ENCODE measurements around the gene PRKCQ.
A peak's percentile ranks its signal among the peaks of the same experiment; 100 is the strongest.
"Not testable (repeated sequence)": the region's sequence is repeated elsewhere in the genome, so short reads cannot be mapped to it uniquely, and the experiment has no call there.

The PRKCQ gene

GRCh38 chr10:6593241-6593671 lies 13.2 kb upstream of the PRKCQ start:
- no peak for DNase-seq

DNA sequence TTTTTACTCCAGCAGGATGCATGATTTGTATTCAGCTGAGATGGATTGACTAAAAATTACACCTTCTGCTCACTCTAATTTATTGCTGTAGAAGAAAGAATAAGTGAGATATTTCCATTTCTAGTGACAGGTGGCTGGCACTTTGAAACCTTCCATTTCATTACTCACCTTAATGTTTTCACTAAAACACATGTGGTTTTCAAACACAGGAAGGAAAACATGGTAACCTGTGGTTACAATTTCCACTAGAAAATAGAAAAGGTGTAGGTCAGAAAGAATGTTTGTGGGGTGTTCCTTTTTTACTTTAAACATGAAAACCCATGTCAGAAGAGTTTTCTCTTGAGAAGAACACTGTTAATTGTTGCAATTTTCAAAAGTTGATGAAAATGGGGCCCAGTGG lies 12.0 kb upstream of the PRKCQ start:
- no peak for DNase-seq

DNA sequence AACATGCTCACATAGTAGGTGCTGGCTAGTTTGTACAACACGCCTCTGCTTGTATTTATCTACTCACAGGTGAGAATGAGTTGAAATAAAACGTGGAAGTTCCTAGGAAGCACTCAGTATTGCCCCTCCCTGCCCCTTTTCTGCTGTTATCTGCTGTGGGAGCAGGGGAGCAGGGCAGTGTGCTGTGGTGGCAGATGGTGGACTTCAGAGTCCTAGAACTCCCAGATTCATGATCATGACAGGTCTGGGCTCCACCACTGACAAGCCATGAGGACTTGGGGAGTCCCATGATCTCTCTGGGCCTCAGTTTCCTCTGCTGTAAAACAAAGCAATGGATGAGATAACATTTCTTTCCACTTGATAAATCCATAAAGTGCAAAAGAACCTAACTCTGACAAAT lies 11.6 kb upstream of the PRKCQ start:
- DNase-seq: no peak

- no peak for DNase-seq
Measured at GRCh38 chr10:6590100-6590499, 10.0 kb upstream of the PRKCQ start.

DNA sequence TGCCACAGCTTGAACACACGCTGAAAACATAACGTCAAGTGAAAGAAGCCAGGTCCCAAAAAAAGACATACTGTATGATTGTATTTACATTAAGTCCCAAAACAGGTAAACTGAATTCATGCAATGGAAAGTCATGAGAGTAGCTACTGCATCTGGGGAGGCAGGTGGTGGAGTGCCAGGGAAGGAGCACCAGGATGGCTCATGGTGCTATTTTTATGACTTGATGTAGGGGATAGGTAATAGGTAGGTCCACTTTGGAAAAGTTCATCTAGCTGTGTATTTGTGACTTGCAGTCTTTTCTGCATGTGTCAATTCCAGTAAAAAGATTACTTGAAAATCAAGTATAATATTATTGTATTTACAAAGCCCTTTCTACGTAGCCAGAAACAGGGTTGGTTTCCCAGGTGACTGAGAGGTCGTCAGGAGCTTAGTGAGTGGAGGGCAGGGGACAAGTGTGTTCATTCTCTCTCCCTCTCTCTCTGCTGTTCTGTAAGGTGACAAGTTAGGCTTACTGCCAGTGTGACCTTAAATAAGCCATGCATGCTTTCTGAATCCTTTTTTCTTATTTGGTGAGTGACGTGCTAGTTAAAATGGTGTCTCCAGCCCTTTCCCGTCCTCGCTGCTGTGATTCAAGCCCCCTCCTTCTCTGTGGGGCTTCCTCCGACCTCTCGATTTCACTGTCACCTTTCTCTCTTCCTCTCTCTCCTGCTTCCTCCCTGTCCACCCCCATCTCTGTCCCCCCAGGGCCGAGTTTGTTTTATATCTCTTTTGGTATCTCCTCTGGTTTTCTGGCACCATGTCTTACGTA lies 9.4 kb upstream of the PRKCQ start:
- no peak for DNase-seq

DNA sequence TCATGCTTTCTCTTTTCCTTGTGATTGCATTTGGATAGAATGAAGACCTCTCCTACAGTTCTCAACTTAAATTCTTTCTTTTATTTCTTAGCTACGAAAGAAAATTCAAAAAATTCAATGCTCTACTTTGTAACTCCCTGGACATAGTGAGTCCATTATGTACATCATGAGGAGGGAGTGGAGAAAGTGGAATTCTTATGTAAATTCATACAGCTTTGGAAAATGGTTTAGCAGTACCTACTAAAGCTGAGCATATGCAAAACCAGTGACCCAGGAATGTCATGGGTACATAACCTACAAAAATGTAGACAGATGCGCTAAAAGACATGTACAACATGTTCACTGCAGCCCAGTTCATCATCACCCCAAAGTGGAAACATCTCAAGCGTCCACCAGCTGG lies 8.8 kb upstream of the PRKCQ start:
- no peak for DNase-seq

DNA sequence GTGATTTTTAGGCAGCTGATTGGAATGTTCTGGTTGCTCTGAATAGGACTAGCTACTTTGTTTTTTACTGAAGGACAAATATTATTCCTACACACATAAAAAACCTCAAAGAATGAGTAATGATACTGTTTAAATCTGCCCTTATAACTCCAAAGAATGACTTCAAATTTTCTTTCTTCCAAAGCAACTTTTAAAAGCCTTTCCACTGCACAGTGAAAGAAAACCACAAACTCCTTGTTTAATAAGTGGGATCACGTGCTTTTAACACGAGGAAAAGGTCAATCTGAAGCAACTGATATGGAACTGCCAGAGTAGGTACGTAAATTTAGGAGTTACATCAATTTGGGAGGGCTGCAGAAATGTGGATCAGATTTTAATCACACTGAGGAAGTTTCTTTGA lies 8.0 kb upstream of the PRKCQ start:
- DNase-seq: no peak

DNA sequence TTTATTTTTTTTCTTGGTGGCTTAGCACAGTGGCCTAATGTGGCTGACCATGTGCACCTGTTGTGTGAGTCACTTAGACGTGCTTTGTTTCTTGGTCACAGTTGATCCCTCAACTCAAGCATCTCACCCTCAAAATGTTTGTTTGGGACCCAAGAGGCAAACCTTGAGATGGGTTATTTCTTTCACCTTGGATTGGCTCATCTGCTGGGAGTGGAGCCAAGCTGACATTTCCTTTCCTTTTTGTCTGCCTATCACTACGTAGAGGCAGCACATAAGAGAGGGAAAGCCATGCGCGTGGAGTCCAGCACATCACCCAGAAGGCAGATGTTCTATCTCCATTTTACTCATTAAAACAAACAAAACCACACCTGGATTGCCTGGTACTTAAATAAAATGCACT lies 6.4 kb upstream of the PRKCQ start:
- DNase-seq: no peak

DNA sequence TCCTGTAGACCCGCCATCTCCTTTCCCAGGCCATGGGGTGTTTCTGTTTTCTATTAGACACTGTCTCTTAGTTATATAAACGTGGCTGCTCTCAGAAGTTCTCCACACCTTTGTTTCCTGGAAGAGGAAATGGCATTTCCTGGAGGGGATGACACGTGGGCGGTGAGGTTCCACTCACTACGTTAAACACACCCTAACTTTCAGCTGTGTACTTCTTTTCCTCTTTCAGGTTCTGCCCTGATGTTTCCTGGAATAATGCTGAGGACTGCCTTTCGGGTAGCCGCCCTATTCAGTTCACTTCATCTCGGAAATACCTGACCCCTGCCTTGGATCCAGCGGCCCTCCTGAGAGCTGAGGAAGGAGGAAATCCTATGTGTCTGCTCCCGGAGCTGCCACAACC lies 3.4 kb upstream of the PRKCQ start:
- peak; percentile 58 for DNase-seq

DNA sequence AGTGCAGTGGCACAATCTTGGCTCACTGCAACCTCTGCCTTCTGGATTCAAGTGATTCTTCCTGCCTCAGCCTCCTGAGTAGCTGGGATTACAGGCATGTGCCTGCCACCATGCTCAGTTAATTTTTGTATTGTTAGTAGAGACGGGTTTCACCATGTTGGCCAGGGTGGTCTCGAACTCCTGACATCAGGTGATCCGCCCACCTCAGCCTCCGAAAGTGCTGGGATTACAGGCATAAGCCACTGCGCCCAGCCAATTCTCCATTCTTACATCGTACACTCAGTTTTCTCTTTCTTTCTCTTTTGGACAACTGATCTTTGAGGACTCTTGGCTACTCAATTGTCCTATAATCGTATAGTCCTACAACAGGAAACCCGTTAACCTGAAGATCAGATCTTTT lies 2.8 kb upstream of the PRKCQ start:
- DNase-seq: not testable (repeated sequence)

DNA sequence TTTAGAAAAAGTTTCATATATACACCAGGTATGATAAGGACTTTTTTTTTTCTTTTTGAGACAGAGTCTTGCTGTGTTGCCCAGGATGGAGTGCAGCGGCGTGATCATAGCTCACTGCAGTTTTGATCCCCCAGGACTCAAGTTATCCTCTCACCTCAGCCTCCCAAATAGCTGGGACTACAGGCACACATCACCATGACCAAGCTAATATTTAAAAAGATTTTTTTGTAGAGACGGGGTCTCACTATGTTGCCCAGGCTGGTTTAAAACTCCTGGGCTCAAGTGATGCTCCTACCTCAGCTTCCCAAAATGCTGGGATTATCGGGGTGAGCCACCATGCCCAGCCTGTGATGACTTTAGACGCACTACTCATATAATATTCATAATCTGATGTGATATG lies 2.2 kb upstream of the PRKCQ start:
- DNase-seq: no peak

- no peak for DNase-seq
Measured at GRCh38 chr10:6581778-6582228, 1.7 kb upstream of the PRKCQ start.

GRCh38 chr10:6581223-6581622 lies 1.1 kb upstream of the PRKCQ start:
- DNase-seq: not testable (repeated sequence)

DNA sequence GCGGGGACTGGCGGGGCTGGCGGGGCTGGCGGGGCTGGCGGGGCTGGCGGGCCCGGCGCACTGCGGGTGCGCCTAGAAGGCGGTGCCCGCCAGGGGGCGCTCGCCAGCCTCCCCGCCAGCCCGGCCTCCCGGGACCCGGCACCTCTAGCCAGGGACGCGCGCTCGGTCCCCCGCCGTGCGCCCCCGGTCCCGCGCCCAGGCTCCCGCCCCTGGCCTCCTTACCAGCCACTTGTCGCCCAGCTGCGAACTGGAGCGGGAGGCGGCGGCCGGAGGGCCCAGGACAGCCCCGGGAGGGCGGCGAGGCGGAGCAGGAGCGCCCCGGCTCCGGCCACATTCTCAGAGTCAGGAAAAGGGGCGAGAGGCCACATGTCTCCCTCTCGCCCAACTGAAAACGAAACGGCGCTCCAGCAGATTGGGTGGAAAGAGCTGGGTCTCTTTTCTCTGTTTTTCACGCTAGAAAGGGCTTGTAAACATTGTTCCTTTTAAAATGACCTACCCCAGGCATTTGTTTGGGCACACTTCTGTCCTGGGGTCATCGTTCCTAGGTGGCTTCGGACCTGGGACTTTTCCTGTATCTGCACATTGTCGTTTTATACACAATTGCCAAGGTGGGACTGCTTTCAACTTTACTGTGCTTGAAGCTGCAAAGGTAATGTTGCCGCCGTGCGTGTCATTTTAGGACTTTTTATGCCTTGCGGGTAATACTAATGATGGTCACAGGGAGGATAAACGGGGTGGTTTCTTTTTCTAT lies 378 bp upstream of the PRKCQ start:
- DNase-seq: peak; percentile 85

DNA sequence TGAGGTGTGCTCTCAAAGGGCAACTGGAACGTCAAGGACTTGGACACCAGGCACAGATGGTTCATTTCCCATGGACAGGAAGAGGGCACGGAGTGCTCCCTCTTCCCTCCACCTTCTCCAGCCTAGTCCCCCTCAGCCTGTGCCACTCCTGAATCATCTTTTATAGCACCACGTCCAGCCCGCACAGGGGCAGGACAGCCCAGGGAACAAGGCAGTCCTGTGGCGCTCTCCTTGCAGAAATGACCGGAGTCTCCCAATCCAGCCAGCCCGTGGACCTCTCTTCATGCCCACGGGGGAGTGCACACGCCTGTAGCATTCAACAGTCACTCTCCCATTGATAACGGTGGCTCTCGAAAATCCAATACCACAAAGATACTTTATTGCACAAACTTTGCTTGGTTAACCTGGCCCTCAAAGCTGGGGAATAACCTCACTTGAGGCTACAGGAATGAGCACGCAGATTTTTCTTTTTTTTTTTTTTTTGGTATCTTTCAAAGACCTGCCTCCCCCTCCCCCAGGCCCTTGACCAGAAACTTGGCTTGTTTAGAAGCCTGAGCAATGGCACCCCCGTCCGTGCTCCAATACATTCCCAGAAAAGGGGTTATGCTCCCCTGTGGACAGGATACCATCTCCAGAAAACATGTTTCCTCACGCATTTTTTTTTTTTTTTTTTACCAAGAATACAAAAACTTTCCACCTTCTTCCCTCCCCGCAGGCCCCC lies 733 bp downstream of the PRKCQ start:
- DNase-seq: no peak

DNA sequence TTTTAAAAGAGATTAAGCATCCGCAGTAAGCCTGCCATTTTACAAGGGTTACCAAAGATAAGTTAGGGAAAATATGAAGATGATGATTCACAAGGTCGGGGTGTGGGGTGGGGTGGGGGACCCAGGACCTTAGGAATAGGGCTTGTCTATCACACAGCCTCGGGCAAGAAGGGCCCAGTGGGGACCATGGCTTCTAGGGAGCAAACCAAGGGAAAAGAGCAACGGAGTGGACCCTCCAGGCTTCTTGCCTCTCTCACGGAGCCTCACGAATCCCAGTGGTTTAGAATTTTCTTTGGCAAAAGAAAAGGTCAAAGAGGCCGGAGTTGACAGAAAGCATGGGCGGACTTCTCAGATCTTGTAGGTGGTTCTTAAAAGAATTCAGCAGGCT lies 1.3 kb downstream of the PRKCQ start:
- DNase-seq: no peak

DNA sequence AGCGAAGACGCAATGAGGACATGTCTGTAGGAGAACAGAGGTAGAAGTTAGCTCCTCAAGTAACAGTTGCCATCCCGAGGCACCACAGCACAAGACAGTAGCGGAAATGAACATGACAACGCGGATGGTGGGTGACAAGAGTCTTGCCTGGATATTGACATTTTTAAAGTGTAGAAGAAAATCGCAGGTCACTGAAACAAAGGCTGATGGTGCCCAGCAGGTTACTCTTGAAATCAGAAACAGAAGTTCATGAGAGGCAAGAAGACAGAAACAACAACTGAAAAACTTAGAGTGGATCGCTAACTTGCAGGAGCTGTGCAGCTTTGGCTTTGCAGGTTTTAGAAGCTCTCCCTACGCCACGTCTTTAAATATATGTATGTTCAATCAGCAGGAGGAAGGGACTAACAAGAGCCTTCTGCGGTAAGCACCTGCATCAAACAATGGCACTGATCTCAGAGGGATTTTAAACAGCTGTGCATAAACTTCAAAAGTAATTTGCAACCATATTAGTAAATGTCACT lies 1.8 kb downstream of the PRKCQ start:
- peak; percentile 33 for DNase-seq

- no peak for DNase-seq
Measured at GRCh38 chr10:6576326-6576725, 3.8 kb downstream of the PRKCQ start.

DNA sequence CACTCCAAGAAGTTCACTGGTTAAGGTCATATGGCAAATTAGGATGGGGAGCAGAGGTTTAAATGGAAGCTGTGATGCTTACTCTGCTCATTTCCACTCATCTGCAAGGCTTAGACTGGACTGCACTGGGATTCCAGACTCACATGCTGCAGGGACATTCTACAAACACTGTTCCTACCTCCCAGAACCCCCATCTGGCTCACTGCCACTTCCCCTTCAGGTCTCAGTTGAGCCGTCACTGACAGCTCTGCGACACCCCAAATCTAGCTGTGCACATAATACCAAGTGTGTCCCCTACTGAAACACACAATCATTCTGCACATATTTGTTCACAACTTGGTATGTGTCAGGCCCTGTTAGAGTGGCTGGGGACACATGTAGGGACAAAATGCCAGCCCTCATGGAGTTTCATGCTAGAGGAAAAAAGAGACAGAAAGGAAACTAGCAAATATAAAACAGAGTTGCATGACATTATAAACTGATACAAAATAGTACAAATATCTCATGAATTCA lies 5.4 kb downstream of the PRKCQ start:
- no peak for DNase-seq

DNA sequence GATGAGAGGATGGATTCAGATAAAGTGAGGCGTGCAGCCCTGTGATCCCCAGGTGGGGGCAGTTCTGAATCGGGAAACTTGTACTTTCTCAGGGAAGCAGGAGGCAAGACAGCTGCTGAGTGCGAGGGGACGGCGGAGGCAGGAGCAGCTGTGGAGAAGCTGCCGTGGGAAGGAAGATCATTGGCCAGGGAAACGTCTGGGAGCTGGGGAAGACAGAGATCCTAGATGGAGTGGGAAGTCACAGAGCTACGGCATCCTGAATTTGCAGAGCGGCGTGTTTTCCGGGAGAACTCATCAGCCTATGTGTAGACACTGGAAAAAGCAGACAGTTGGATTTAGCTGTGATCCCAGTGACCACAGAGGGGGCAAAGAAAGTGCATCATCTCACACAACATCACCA lies 9.2 kb downstream of the PRKCQ start:
- no peak for DNase-seq

DNA sequence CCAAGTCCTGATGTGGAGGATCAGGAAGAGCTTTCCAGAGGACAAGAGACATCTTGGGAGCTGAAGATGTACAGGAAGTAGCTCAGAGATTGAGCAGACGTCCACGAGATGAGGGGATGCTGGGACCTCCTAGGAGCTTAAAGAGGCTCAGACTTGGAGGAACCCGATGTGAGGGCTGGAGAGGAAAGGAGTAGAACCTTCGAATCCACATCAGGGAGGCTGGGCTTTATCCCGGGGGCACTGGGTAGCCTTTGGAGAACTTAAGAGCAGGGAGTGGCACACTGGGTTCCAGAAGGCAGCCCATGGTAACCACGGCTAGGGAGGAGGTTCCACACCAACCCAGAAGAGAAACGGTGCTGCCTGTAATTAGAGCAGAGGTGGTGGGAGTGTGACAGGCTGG lies 10.8 kb downstream of the PRKCQ start:
- no peak for DNase-seq

GRCh38 chr10:6567884-6568283 lies 12.2 kb downstream of the PRKCQ start:
- DNase-seq: no peak

DNA sequence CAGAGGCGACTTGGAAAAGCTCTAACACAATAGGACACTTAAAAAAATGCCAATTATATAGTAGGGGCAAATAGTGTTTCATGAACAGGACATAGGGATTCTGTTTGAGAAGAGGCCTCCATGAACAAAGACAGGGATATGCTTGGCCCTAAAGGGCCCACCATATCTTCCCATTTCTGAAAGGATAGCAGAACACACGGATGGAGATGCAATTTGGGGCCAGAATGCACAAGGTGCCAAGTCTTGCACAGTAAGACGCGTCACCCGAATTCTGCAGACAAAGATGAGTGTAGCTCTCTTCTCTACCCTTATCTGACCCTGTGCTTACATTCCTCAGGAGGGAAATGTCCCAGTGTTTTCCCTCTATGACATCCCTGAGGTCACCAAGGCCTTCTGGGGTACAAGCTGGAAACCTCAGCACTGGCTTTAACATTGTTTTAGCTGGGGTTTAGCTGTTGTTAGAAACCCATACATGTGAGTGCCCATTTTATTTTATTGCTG lies 12.8 kb downstream of the PRKCQ start:
- no peak for DNase-seq
